Retinal pigment epithelial cell (primary cell): Measurements from ENCODE around the gene ARMS2.

Experiments
- DNase-seq: peaks from one replicate; pipeline ENCODE4 v3.0.0-alpha.2; 2010; ENCODE audit warnings: low read depth
- H3K4me3 ChIP-seq: 2 replicates; pipeline ENCODE4 v1.5.1; 2011; ENCODE audit warnings: mild to moderate bottlenecking, low read length, control low read depth, moderate library complexity
- CTCF ChIP-seq: conservative IDR thresholded peaks from 2 replicates; pipeline ENCODE4 v1.5.1; 2011; ENCODE audit warnings: low read depth, low read length, control low read depth, inconsistent platforms

ARMS2 gene

GRCh38 chr10:122469848-122470247, 15.4 kb downstream of the ARMS2 start:
- no peak for TF ChIP-seq CTCF
- DNase-seq = no peak
- no peak overlapping the region for H3K4me3 ChIP-seq

GRCh38 chr10:122471531-122472177, 17.2 kb downstream of the ARMS2 start:
- H3K4me3 ChIP-seq = no peak overlapping the region
- no peak for DNase-seq
- TF ChIP-seq CTCF = no peak

- TF ChIP-seq CTCF = no peak
- H3K4me3 ChIP-seq = no peak overlapping the region
- DNase-seq = no peak
These were observed 18.7 kb downstream of the ARMS2 start for GRCh38 chr10:122473116-122473515.

- H3K4me3 ChIP-seq = no peak overlapping the region
- DNase-seq = no peak
- TF ChIP-seq CTCF = no peak
These were observed 19.8 kb downstream of the ARMS2 start for GRCh38 chr10:122474131-122474818.

GRCh38 chr10:122475100-122475499, 20.6 kb downstream of the ARMS2 start:
- TF ChIP-seq CTCF = no peak
- no peak overlapping the region for H3K4me3 ChIP-seq
- DNase-seq = no peak

GRCh38 chr10:122475591-122476332, 21.3 kb downstream of the ARMS2 start:
- no peak overlapping the region for H3K4me3 ChIP-seq
- no peak for TF ChIP-seq CTCF
- no peak for DNase-seq
